ENCODE measurements around the gene TSPEAR.

The TSPEAR gene

GRCh38 chr21:44752671-44753235 lies 41.4 kb upstream of the TSPEAR start:
- peaks cover 22% of the 10 kb centered on the region for H3K4me1 ChIP-seq
- H4K20me1 ChIP-seq = no peaks in the 10 kb centered on the region
- peak overlapping the region; percentile 36; the same call in 1 of the 2 replicates for H3K4me2 ChIP-seq
- no peak overlapping the region for H3K4me3 ChIP-seq
- H3K9ac ChIP-seq = no peak overlapping the region
- H3K27me3 ChIP-seq = no peaks in the 10 kb centered on the region
- H3K27ac ChIP-seq = no peak overlapping the region
- no peaks in the 10 kb centered on the region; the same call in 1 of the 2 replicates for H3K9me3 ChIP-seq
- H3K36me3 ChIP-seq = no peaks in the 10 kb centered on the region
- TF ChIP-seq Cebpa-rat (IDR thresholded peaks at IDR 0.05) = no peak

- H3K4me3 ChIP-seq = no peak overlapping the region
- no peak for TF ChIP-seq Cebpa-rat (IDR thresholded peaks at IDR 0.05)
- no peak overlapping the region for H3K9ac ChIP-seq
- no peaks in the 10 kb centered on the region for H3K27me3 ChIP-seq
- peak overlapping the region; percentile 36; the same call in 1 of the 2 replicates for H3K4me2 ChIP-seq
- H4K20me1 ChIP-seq = no peaks in the 10 kb centered on the region
- H3K9me3 ChIP-seq = no peaks in the 10 kb centered on the region; the same call in 1 of the 2 replicates
- H3K4me1 ChIP-seq = peaks cover 22% of the 10 kb centered on the region
- no peaks in the 10 kb centered on the region for H3K36me3 ChIP-seq
- H3K27ac ChIP-seq = no peak overlapping the region
Observed at GRCh38 chr21:44751799-44752636, 40.6 kb upstream of the TSPEAR start.

GRCh38 chr21:44751186-44751798 lies 39.9 kb upstream of the TSPEAR start:
- Histone ChIP-seq H3K4me1 (peaks cover 16% of the 10 kb centered on the region), H3K4me3 (no peak overlapping the region), H3K27me3 (no peaks in the 10 kb centered on the region), H3K4me2 (no peak overlapping the region), H3K9ac (no peak overlapping the region), H3K36me3 (no peaks in the 10 kb centered on the region), H3K27ac (no peak overlapping the region), H4K20me1 (no peaks in the 10 kb centered on the region), H3K9me3 (peaks cover 5% of the 10 kb centered on the region)
- no peak for TF ChIP-seq Cebpa-rat (IDR thresholded peaks at IDR 0.05)

- no peak overlapping the region for H3K27ac ChIP-seq
Observed at GRCh38 chr21:44750675-44751025, 39.3 kb upstream of the TSPEAR start.

GRCh38 chr21:44749759-44750674 lies 38.6 kb upstream of the TSPEAR start:
- no peak overlapping the region for H3K4me3 ChIP-seq

More at GRCh38 chr21:44750675-44751025, 39.3 kb upstream of the TSPEAR start:
- H3K27me3 ChIP-seq = no peaks in the 10 kb centered on the region
- peaks cover 9% of the 10 kb centered on the region for H3K9me3 ChIP-seq
- no peaks in the 10 kb centered on the region for H3K36me3 ChIP-seq
- no peak for TF ChIP-seq Cebpa-rat (IDR thresholded peaks at IDR 0.05)
- H3K4me3 ChIP-seq = no peak overlapping the region
- H3K9ac ChIP-seq = no peak overlapping the region
- H3K4me1 ChIP-seq = peaks cover 11% of the 10 kb centered on the region
- no peaks in the 10 kb centered on the region for H4K20me1 ChIP-seq
- no peak overlapping the region for H3K4me2 ChIP-seq

GRCh38 chr21:44749116-44749758 lies 37.9 kb upstream of the TSPEAR start:
- H3K4me2 ChIP-seq = no peak overlapping the region
- no peaks in the 10 kb centered on the region for H3K27me3 ChIP-seq
- H3K4me3 ChIP-seq = no peak overlapping the region
- H3K36me3 ChIP-seq = no peaks in the 10 kb centered on the region
- TF ChIP-seq Cebpa-rat (IDR thresholded peaks at IDR 0.05) = no peak
- H3K9me3 ChIP-seq = peaks cover 23% of the 10 kb centered on the region
- H3K9ac ChIP-seq = no peak overlapping the region
- peaks cover 11% of the 10 kb centered on the region for H3K4me1 ChIP-seq
- no peaks in the 10 kb centered on the region for H4K20me1 ChIP-seq
- no peak overlapping the region for H3K27ac ChIP-seq

More at GRCh38 chr21:44749759-44750674, 38.6 kb upstream of the TSPEAR start:
- H3K4me2 ChIP-seq = no peak overlapping the region
- no peak overlapping the region for H3K9ac ChIP-seq
- peaks cover 11% of the 10 kb centered on the region for H3K4me1 ChIP-seq
- H3K27ac ChIP-seq = no peak overlapping the region
- TF ChIP-seq Cebpa-rat (IDR thresholded peaks at IDR 0.05) = no peak
- H3K9me3 ChIP-seq = peaks cover 16% of the 10 kb centered on the region
- H3K36me3 ChIP-seq = no peaks in the 10 kb centered on the region
- no peaks in the 10 kb centered on the region for H3K27me3 ChIP-seq
- no peaks in the 10 kb centered on the region for H4K20me1 ChIP-seq

- no peaks in the 10 kb centered on the region for H3K27me3 ChIP-seq
- H3K9ac ChIP-seq = no peak overlapping the region
- H3K4me2 ChIP-seq = no peak overlapping the region
- H3K9me3 ChIP-seq = peaks cover 30% of the 10 kb centered on the region
- H3K4me1 ChIP-seq = peaks cover 11% of the 10 kb centered on the region
- H3K27ac ChIP-seq = no peak overlapping the region
- H3K4me3 ChIP-seq = no peak overlapping the region
- no peak for TF ChIP-seq Cebpa-rat (IDR thresholded peaks at IDR 0.05)
- no peaks in the 10 kb centered on the region for H4K20me1 ChIP-seq
- H3K36me3 ChIP-seq = no peaks in the 10 kb centered on the region
Observed at GRCh38 chr21:44748621-44749020, 37.2 kb upstream of the TSPEAR start.

GRCh38 chr21:44742418-44743153 lies 31.2 kb upstream of the TSPEAR start:
- H3K4me2 ChIP-seq = no peak overlapping the region
- no peak for TF ChIP-seq Cebpa-rat (IDR thresholded peaks at IDR 0.05)
- no peak overlapping the region for H3K27ac ChIP-seq
- H3K9ac ChIP-seq = no peak overlapping the region
- no peaks in the 10 kb centered on the region for H3K36me3 ChIP-seq
- H3K4me3 ChIP-seq = no peak overlapping the region
- no peaks in the 10 kb centered on the region for H3K4me1 ChIP-seq
- H4K20me1 ChIP-seq = no peaks in the 10 kb centered on the region
- H3K27me3 ChIP-seq = no peaks in the 10 kb centered on the region
- H3K9me3 ChIP-seq = peaks cover 34% of the 10 kb centered on the region

All from BLaER1 (cell line).